GM23248 (cell line): ENCODE results near the gene XPNPEP1.

ENCODE experiments used
- EZH2 ChIP-seq: fragments of 200-600 bp; sonication (generic); IDR thresholded peaks from 2 replicates; pipeline ENCODE4 v1.6.1; 2018; ENCODE audit warnings: antibody characterized with exemption, mild to moderate bottlenecking; ENCODE audit not compliant: insufficient read depth, poor library complexity, severe bottlenecking
- EZH2phosphoT487 ChIP-seq: fragments of 200-600 bp; sonication (generic); IDR thresholded peaks from 2 replicates; pipeline ENCODE4 v1.6.1; 2018; ENCODE audit warnings: antibody characterized with exemption, moderate library complexity, mild to moderate bottlenecking, low read depth; ENCODE audit not compliant: insufficient read depth

DNA sequence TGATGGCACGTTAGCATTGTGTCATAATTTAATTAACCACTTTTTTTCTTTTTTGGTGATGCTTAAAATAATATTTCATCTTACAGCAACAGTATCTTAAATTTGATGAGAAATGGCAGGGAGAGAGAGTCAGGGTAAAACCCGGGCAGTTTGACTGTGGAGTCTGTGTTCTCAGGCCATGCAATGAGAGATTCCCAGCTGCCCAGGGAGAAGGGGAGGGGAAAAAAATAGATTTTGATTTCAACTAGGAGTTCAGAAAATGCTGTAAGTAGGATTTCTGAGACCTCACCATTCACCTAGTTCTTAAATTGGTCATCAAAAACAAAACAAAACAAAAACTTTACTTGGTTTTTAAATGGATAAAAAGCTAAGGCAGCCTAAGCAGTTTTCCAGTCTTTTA, 37.4 kb upstream of the XPNPEP1 start:
- TF ChIP-seq EZH2 (no peak), EZH2phosphoT487 (no peak)
